Smooth muscle cell (in vitro differentiated cells): Measurements from ENCODE around the gene RASL10A. TPM values are rescaled to one million over a fixed set of nuclear protein-coding genes. Genes with fewer than 3 reads are reported as not detected.

Experiments used
- DNase-seq: peaks from one replicate; lab custom pipeline; 2025; ENCODE audit not compliant: unreplicated experiment; lab: John Stamatoyannopoulos, UW
- H2AFZ ChIP-seq: fragments of 200-600 bp; sonication (generic); 2 replicates; pipeline ENCODE4 v1.6.0; 2016; ENCODE audit warnings: antibody characterized with exemption, low read depth, mild to moderate bottlenecking
- H3F3A ChIP-seq: fragments of 200-600 bp; sonication (generic); 2 replicates; pipeline ENCODE4 v1.6.0; 2017; ENCODE audit warnings: antibody characterized with exemption, low read depth
- H3K27ac ChIP-seq: fragments of 200-600 bp; sonication (generic); 2 replicates; pipeline ENCODE4 v1.5.1; 2016; ENCODE audit warnings: low read depth, mild to moderate bottlenecking
- H3K27me3 ChIP-seq: fragments of 200-600 bp; sonication (generic); 2 replicates; pipeline ENCODE4 v1.6.1; 2016; ENCODE audit warnings: low read depth, mild to moderate bottlenecking
- H3K36me3 ChIP-seq: fragments of 200-600 bp; sonication (generic); 2 replicates; pipeline ENCODE4 v1.5.1; 2016; ENCODE audit warnings: low read depth
- H3K4me1 ChIP-seq: fragments of 200-600 bp; sonication (generic); 2 replicates; pipeline ENCODE4 v1.5.1; 2016; ENCODE audit warnings: low read depth
- H3K4me2 ChIP-seq: fragments of 200-600 bp; sonication (generic); 2 replicates; pipeline ENCODE4 v1.6.0; 2016; ENCODE audit warnings: mild to moderate bottlenecking
- H3K4me3 ChIP-seq: fragments of 200-600 bp; sonication (generic); 2 replicates; pipeline ENCODE4 v1.5.1; 2016; ENCODE audit warnings: mild to moderate bottlenecking
- H3K79me2 ChIP-seq: fragments of 200-600 bp; sonication (generic); 2 replicates; pipeline ENCODE4 v1.6.0; 2016; ENCODE audit warnings: low read depth, mild to moderate bottlenecking
- H3K9ac ChIP-seq: fragments of 200-600 bp; sonication (generic); 2 replicates; pipeline ENCODE4 v1.6.0; 2016; ENCODE audit warnings: low read depth
- H3K9me3 ChIP-seq: fragments of 200-600 bp; sonication (generic); replicated peaks from 2 replicates; pipeline ENCODE4 v1.5.1; 2016; ENCODE audit warnings: low read depth
- H4K20me1 ChIP-seq: fragments of 200-600 bp; sonication (generic); 2 replicates; pipeline ENCODE4 v1.6.0; 2016; ENCODE audit warnings: low read depth
- CTCF ChIP-seq: fragments of 200-600 bp; sonication (generic); IDR thresholded peaks from 2 replicates; pipeline ENCODE4 v1.5.1; 2017; ENCODE audit warnings: borderline replicate concordance, mild to moderate bottlenecking, antibody characterized with exemption; ENCODE audit not compliant: insufficient read depth, poor library complexity, severe bottlenecking
- WGBS: methylation state at CpG from one replicate; pipeline ENCODE4 v1.1.7; 2016; ENCODE audit warnings: low lambda C conversion rate; 5-methylcytosine and 5-hydroxymethylcytosine counted together
- polyA plus RNA-seq: library from polyadenylated mRNA; unstranded; fragments of >200 nt; fragmentation: Nextera tagmentation; extraction: Ambion mirVana; gene quantifications from 2 replicates; pipeline ENCODE4 v1.2.1, GENCODE V29; 2016
- total RNA-seq: library from RNA; depleted of rRNA; stranded (reverse); fragments of >200 nt; gene quantifications from 2 replicates; pipeline ENCODE4 v1.2.3, GENCODE V29; 2014

The RASL10A gene
- total and polyA plus RNA-seq, 2 experiments from 2014 or later, result not detected

- no peaks in the 10 kb centered on the region for H3K36me3 ChIP-seq
- no peak overlapping the region for H3K4me2 ChIP-seq
- H3K9me3 ChIP-seq, result no peaks in the 10 kb centered on the region
- H3K4me3 ChIP-seq, result no peak overlapping the region
- H4K20me1 ChIP-seq, result no peaks in the 10 kb centered on the region
- H3K27me3 ChIP-seq, result no peaks in the 10 kb centered on the region
- 94% methylated on average over 14 of the region's 14 CpGs for WGBS
- H3K27ac ChIP-seq, result no peak overlapping the region
- no peaks in the 10 kb centered on the region for H3K4me1 ChIP-seq
- no peak for TF ChIP-seq CTCF
- H3K79me2 ChIP-seq, result no peaks in the 10 kb centered on the region
- H3F3A ChIP-seq, result no peaks in the 10 kb centered on the region
- DNase-seq, result no peak
- H3K9ac ChIP-seq, result no peak overlapping the region
- no peak overlapping the region for H2AFZ ChIP-seq
Measured at GRCh38 chr22:29336751-29337490, 21.4 kb upstream of the RASL10A start.

GRCh38 chr22:29335656-29336055 is 20.2 kb upstream of the RASL10A start:
- Histone ChIP-seq H3K9ac (no peak overlapping the region), H3K4me3 (no peak overlapping the region), H3K9me3 (no peaks in the 10 kb centered on the region), H3K36me3 (no peaks in the 10 kb centered on the region), H3F3A (no peaks in the 10 kb centered on the region), H3K4me1 (no peaks in the 10 kb centered on the region), H3K4me2 (no peak overlapping the region), H3K79me2 (no peaks in the 10 kb centered on the region), H2AFZ (no peak overlapping the region), H4K20me1 (no peaks in the 10 kb centered on the region), H3K27ac (no peak overlapping the region), H3K27me3 (no peaks in the 10 kb centered on the region)
- TF ChIP-seq CTCF, result no peak
- DNase-seq, result no peak
- WGBS, result 93% methylated on average over 11 of the region's 11 CpGs

- H3K4me2 ChIP-seq, result no peak overlapping the region
- H3K4me1 ChIP-seq, result no peaks in the 10 kb centered on the region
- no peaks in the 10 kb centered on the region for H3K9me3 ChIP-seq
- no peak overlapping the region for H3K9ac ChIP-seq
- H3K27me3 ChIP-seq, result no peaks in the 10 kb centered on the region
- no peaks in the 10 kb centered on the region for H3F3A ChIP-seq
- H3K79me2 ChIP-seq, result no peaks in the 10 kb centered on the region
- no peaks in the 10 kb centered on the region for H3K36me3 ChIP-seq
- no peak for TF ChIP-seq CTCF
- no peak overlapping the region for H3K4me3 ChIP-seq
- no peak for DNase-seq
- no peak overlapping the region for H3K27ac ChIP-seq
- WGBS, result 98% methylated on average over 12 of the region's 12 CpGs
- no peak overlapping the region for H2AFZ ChIP-seq
- H4K20me1 ChIP-seq, result no peaks in the 10 kb centered on the region
Measured at GRCh38 chr22:29334696-29335344, 19.3 kb upstream of the RASL10A start.
